Activated effector memory CD4-positive, alpha-beta T cell treated with anti-CD3 and anti-CD28 coated beads, Interleukin-2, amount 50 U/mL, for 16 hours (primary cell): ENCODE data around the gene CHRND.

ENCODE experiments used
- DNase-seq: peaks from one replicate; pipeline ENCODE4 v3.0.0-alpha.2; 2020

Gene CHRND

DNA sequence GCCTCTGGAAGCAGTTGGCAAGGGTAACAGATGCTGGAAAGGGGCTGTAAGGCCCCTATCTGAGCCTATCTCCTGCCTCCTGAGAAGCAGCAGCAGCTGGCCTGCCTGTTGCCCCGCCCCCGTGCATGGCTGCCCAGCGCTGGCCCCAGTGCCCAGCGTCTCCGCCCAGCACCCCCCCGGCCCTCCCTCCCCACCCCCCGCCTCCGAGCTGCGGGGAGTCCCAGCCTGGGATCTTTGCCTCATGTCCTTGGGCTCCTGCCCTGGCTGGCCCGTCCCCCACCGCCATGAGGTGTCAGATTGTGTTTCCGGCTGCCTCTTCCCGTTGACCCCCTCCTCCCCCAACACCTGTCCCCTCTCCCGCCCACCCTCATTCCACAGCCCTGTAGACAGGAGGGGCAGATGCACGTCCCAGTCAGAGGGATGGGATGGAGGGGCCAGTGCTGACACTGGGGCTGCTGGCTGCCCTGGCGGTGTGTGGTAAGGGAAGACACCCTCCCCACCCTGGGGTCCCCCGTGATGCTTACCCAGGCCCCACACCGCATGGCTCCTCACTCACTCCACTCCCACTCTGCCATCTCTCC, at the start of gene CHRND:
Gene CHRND, plus strand, starts transcription at position 370 of the 581 bp plus-strand sequence. Its CDS starts 56 bp downstream, at position 426.
- DNase-seq: no peak

DNA sequence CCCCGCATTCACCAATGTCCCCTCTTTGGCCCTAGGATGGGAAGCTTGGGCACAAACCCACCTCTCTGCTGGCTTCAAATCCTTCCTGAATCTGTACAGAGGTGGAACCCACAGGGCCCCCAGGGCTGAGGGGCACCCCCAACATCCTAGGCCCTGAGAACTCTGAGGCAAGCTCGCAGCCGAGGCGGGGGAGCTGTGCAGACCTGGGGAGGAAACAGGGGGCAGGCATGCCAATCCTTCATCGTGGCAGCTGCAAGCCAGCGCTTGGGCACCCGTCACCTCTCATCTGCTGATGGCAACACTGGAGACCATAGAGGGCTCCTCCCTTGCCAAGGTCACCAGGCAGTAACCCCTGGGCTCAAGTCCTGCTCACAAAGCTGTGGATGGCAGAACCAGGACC, 49.2 kb upstream of the CHRND start:
- peak; percentile 58 for DNase-seq

DNA sequence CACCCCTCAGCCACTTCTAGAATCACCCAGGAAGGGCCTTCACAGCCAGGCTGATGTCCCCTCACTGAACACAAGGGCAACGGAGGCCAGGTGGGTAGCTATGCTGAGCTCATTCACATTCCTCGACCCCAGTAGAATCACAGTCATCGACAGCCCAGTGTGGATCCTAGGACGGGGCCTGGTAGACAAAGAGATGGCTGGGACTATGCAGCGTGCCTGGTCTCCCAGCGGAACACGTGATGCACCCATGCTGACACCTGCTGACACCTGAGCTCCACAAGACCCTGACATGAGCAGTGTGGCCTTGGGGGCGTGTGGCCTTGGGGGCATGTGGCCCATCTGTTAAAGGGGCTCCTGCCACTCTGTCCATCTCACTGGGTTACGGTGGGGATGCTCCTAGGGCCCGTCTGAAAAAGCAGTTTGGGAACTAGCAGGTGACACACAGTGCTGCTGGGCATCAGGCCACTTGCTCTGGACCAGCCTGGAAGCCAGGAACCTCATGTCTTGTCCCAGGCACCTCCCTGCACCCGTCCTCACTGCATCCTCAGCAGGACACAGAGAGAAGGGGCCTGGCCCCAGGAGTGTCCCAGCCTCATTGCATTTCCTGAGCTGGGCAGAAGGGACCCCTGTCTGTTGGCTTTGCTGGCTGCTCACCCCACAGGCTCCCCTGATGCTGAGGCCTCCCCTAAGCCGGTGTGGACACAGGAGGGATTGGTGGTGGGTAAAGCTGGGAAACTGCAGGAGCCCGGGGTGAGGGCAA, 48.0 kb upstream of the CHRND start:
- peak; percentile 56 for DNase-seq

DNA sequence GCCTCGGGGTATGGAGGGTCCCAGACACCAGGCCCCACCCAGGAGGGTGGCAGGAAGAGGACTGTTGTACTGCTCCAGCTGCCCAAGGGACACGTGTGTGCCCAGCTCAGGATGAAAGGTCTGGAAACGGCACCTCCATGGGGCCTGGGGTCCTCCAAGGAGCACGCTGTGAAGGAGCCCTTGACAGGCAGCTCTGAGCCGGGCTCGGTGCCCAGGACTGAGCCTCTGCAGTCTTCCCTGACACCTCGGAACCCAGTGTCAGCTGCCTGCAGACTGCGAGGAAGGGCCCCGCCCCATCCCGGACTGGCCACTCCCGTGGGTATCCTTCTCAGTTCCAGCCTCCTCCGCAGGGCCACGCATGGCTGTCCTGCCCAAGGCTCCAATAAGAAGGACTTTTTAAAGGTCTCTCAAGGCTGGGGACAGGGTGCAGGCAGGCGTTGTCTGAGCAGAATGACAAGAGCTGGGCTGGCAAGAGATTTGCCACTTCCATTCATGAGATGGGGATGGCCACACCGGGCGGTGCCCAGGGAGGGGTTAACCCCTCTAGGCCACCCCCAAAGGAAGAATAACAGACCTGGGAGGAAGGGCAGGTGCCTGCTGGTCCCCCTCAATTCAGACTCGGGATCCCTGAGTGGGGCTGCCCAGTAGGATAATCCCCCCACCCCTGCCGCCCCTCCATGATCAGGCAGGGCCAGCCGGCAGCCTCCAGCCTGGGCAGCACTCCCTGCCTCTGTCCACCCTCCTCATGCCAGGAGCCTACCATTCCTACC, 47.2 kb upstream of the CHRND start:
- DNase-seq: peak; percentile 50

DNA sequence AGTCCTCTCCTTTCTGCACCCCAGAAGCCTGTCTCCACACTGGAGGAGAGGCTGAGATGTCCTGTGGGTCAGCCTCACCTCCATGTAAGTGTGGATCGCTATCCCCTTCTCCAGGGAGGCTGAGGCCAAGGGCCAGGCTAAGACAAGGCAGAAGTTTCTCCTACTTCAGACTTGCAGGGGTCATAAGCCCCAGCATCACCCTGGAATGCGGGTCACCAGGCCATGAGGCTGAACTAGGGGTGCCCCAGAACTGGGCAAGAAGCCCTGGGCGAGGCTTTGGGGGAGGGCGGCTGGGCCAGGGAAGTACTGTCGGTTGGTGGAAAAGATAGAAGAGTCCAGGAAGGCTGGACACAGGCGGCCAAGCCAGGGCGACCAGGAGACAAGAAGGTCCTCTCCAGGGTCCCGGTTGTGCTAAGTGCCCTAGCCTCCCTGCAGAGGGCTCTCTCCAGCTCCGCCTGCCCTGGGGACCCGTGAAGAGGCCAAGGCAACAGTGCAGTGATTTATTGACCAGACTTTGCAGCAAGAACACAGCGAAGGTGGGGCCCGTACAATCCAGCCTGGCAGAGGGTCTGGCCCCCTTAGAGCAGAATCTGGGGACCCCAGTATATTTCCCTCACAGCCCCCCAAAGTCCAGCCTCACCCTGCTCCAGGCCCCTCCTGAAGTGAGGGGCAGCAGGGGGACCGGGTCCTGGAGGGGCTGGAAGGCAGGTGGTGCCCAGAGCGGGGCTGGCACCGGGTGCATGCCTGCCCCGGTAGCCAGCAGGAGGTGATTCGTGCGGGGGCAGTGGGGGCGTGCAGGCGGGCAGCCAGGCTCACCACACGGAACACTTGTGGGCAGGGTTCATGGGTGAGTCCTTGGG, 46.4 kb upstream of the CHRND start:
- no peak for DNase-seq

DNA sequence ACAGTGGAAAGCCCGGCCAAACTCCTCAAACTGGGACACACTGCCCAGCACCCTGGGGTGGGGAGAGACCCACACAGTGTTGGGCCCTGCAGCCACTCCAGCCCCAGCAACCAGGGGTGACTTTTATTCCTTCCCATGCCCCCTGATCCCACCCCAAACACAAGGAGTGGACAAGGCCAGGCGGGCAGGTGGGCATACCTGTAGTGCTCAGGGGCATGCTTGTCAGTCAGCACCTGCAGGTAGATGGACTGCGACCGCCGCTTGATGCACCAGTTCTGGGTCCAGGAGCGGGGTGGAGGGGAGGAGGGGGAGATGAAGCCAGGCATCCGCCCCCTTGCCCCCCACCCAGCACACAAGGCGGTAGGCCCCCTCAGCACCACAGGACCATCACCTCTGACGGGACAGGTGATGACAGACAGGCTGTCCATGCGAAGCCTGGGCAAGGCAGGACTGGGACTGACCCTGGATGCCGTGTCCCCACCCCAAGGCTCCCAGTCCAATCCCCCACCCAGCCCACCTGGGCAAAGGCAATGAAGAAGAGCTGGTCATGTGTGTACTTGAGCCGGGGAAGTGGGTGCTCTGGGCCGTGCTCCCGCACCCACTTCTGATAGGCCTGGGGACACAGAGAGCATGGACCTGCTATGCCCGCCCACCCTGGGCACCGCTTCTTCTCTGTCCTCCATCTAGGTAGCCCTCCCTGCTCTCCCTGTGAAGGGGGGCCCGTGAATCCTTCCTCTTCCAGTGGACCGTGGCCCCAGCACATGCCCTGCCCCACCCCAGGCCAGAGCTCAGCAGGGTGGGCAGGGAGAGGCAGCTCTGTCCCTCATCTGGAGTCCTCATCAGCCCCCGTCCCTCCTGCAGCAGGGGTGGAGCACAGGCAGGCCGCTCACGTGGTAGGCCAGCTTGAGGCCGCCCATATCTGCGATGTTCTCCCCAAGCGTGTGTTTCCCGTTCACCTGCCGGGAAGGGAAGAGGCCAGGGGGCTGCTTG, 45.5 kb upstream of the CHRND start:
- peak; percentile 41 for DNase-seq

DNA sequence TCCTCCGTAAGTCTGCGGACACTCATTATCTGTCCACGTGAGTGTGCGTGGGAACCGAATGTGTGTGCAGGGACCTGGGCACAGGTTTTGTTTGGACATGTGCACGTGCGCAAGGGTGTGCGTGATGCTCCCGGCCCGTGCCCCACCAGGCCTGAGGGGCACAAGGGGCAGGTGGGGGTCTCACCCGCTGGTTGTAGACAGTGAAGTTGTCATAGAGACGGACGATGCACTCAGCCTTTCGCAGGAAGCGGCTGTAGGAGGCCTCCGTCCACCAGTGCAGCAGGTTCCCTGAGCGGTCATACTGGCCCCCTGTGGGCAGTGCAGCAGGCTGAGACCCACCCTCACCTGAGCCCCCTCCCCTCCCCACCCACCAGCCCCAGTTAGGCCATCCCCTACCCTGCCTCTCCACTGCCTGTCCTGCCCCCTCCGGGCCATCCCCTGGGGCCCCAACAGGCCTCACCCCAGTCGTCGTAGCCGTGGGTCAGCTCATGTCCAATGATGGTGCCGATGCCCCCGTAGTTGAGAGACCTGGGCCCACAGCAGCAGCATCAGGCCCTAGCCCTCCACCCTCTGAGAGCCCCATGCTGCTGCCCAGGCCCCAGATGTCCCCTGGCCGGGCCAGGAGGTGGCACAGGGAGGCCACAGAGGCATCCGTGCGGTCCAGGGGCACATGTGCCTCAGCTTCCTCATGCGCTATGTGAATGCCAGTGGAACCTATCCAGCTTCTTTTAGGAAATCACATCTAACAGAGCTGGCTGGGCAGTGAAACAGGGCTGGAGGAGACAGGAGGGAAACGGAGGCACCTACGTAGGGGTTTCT, 44.4 kb upstream of the CHRND start:
- peak; percentile 45 for DNase-seq

DNA sequence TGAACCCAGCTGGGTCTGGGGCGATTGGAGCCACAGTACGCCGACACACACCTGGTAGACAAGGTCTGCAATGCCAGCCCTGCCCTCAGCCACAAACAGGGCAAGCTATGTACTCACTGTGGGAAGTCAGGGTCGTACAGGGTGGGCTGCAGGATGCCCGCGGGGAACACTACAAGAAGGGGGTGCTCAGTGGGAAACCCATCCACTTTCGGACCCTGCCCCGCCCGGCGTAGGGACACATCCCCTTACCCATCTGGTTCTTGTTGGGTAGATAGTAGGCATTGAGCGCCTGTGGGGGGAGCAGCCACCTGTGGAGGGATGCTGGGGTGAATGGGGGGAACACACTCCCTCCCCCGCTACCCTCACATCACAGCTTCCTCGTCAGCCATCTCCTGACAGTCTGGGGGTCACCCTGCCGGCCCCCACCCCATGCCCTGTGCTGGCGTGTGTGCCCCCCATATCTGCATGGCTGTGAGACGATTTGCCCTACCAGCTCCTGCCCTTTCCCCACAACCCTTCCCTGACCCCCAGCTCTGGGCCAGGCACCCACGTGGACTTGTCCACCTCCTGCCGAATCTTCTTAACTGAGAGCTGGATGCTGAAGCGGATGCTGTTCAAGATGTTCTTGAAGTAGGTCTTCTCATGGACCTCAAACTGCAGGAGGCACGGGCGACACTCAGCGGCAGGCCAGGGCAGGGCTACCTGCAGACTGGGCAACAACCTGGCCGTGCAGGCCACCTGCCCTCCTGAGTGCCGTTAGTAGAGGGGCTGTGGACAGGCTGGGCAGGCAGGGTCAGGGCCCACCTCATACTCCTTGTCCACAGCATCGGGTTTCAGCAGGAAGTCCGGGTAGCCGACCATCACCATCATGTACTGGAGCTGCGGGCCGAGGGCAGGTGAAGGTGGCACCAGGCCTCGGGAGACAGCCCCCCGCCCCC, 43.4 kb upstream of the CHRND start:
- peak; percentile 46 for DNase-seq

DNA sequence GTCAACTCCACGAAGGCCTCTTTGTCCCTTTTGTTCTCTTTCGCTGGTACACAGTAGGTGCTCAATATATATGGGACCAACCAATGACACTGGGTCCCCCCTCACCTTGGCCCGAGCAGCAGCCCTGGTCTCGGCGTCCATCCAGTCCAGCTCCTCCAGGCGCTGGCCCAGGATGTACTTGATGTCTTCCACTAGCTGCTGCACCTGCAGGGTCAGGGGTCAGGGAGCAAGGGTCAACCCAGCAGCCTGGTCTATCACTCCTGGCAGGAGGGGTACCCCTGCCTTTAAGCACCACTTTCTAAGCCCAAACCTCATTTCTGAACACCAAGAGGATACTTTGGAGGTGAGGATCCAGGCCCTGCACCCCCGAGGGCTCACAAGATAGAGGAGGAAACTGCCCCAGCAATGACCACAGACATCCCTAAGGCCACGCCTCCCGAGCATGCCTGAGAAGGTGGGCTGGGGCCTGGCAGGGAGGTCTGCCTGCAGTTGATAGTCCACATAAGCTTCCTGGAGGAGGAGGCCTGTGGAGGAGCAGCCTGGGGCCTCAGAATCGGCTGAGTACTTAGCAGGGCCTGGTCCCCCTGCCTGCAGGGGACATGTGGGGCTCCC, 42.5 kb upstream of the CHRND start:
- peak; percentile 55 for DNase-seq

DNA sequence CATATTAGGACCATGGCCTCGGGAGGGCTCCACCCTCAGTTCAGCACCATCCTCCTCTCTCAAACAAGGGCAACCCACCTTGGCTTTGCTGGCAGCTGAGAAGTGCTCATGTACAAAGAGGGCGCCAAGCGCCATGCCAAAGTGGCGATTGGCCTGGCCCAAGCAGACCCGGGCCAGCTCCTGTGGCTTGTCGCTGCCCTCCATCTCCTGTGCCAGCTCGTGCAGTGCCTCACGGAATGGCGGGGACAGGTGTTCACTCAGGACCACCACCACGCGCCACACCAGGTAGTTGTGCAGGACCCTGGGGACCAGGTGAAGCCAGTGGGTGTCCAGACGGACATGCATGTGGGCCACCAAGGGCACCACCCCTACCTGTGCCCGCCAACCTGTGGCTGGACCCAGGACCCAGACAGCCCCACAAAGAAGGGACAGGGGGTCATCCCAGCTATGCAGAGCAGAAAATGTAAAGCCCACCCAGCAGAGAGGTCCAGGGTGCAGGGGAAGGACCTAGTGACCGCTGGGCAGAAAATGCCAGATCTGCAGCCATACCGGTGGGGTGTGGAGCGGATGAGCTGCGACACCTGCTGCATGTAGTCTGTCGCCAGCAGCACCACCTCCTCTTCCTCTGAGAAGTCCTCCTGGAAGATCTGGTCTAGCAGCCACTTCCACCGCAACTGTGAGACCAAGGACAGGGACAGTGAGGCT, 41.9 kb upstream of the CHRND start:
- DNase-seq: peak; percentile 61

DNA sequence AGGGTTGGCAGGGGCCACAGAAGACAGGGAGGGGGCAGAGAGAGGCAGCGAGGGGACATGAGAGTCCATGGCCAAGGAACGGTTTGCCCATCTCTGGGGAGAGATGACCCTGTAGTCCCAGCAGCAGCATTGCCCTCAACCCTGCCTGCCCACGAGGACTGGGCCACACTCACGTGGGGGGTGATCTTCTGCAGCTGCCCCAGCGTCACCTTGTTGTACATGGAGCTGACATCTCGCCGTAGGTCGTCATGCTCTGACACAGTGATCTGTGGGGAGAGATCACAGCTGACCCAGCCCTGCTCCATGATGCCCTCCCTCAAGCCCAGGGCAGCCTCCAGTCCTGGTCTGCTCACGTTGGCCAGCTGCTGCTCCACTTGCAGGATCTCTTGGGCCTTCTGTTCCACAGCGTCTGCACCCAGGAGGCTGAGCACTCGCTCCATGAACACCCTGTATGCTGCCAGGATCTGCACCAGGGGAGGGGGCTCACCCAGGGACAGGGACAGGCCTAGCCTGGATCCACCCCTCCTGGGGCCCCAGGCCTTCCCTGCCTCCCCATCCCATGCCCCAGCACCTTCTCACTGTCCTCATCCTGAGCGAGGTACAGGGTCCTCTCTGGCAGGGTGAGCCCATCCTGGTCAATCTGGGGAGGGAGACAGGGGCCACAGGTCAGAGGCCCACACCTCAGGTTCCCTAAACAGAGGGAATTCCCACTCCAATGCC, 41.2 kb upstream of the CHRND start:
- DNase-seq: peak; percentile 49

DNA sequence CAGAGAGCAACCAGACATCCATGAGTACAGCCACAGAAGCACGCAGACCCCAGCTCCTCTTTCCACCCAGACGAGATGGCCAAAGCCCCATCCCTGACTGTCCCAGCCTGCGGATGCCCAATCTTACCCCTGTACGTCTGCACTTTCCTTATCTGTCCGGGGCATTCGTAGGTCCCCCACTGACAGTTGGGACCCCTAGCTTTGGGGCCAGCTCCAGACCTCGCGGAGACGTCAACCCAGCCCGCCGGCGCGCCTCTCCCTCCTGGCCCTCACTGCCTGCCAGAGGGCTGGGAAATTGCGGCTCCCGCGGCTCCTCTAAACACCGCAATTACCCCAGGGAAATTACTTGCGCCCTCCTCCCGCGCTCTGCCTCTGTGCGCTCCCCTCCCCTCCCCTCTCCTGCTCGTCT, 40.6 kb upstream of the CHRND start:
- no peak for DNase-seq

DNA sequence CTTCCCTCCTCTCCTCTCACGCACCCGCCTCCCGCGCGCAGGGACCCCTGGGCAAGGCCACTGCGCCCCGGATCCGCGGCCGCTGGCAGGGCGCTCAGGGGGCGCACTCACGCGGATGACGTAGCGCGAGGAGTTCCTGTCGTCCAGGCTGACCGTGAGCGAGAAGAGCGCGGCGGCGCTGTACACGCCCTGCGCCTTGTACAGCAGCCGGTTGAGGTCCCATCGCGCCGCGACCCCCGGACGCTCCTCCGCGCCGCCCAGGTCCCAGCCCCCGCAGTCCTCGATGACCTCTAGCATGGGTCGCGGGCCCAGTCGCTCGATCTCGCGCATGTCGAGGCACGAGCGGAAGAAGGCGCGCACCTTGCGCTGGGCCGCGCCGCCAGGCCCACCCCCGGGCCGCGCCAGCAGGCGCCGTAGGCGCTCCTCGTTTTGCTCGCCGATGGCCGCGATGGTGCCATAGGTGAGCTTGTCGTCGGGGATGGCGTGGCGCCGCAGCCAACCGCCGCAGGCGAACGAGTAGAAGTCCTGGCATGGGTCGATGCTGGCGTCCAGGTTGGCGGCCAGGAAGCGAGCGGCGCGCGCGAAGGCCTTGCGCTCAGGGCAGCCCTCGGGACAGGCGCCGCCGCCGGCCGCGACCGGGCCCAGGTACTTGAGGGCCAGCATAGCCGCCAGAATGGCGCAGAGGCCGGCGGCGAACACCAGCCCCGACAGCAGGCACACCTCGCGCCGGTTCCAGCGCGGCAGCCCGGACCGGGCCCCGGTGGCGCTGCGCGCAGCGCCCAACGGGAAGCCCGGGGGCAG, 40.0 kb upstream of the CHRND start:
- DNase-seq: peak; percentile 47

DNA sequence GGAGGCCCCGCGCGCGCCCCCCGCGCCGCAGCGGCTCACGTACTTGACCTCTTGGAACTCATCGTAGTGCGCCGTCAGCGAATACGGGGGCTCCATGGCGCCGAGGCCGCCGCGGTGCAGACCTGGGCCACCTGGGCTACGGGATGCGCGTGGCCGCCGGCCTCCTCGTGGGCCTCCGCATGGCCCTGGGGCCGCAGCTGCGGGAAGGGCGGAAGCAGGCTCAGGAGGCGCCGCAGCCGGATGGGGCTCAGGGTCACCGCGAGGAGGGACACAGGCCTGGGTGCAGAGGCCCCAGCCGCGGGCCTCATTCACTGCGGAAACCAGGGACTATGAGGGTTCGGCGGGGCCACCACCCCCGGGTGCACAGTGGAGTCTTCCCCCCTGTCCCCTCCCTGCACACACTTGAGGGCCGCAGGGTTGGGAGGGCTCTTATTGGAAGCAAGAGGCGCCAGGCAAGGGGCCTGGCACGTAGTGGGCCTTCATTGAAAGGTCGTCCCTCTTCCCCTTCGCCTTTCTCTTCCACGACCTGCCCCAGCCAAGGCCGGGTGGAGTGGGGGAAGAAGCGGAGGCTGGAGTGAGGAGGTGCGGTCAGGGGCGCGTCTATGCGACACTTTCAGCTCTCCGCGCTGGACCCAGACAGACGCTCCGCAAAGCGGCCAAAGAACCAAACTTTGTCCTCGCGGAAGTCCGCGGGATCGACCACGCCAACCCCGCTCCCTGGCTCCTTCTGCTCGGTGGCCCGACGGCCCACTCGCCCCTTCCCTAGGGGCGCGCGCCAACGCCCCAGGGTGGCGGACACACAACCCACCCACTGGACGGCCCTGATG, 39.2 kb upstream of the CHRND start:
- DNase-seq: no peak

DNA sequence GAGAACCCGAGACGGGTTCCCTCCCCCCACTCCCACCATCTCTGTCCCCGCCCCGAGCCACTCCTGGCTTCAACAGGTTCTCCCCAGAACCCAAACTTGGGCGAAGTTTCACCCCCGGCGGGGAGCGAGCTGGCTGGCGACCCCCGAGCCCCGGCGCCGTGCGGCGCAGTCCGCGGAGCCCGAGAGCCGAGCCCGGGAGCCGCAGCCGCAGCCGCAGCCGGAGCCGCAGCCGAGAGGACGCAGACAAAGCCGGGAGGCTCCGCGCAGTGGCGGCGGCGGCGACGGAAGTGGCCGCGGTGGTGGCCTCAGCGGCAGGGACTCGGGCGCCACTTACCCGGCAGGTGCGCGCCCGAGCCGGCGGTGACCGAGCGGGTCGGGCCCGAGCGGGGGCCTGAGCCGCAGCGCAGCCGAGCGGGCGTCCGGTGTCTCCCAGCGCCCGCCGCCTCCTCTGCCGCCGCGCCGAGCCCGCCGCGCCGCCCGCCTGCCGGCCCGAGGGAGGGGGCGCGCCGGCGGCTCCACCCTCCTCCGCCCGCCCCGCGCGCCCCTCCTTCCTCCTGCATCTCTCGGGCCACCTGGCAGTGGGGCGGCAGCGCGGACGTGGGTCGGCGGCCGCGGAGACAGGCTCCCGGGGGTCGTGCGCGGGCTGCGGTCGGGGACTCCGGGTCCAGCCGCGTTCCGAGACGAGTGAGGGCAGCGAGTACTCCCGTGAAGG, 38.4 kb upstream of the CHRND start, which contains the start of gene ECEL1:
Gene ECEL1, minus strand, starts transcription at position 450 of the 712 bp plus-strand sequence. CDS start 1,181 bp downstream, outside the sequence.
- DNase-seq: no peak
